H1 (cell line): ENCODE data around the gene FAM181A. TPM values are rescaled to one million over a fixed set of nuclear protein-coding genes. Genes with fewer than 3 reads are reported as not detected.
A peak's percentile ranks its signal among the peaks of the same experiment; 100 is the strongest.

Experiments
- CTCF ChIA-PET: fragments of 300-600 bp; sonication (Branson Sonifier 250); formaldehyde crosslinking; loops from one replicate; lab custom pipeline; 2021; ENCODE audit not compliant: partially characterized antibody; lab: Charles Lee
- POLR2A ChIA-PET: fragments of 300-600 bp; sonication (Branson Sonifier 250); formaldehyde crosslinking; loops from one replicate; lab custom pipeline; 2021; ENCODE audit warnings: inconsistent platforms; ENCODE audit not compliant: partially characterized antibody; lab: Charles Lee
- DNase-seq, 2 experiments: peaks; one replicate each; pipeline versions ENCODE4 v3.0.0 to v3.0.0-alpha.2; 2010 to 2022; ENCODE audit warnings: low spot score in 2 of 2, low read depth in 1 of 2, mixed read lengths in 1 of 2
- FAIRE-seq: peaks from 2 replicates; lab custom pipeline; 2011; peaks lifted over from hg19 to GRCh38; lab: Jason Lieb, UNC
- H2AFZ ChIP-seq: 2 replicates; pipeline ENCODE4 v1.8.1; 2012; ENCODE audit warnings: low read length, inconsistent platforms
- H2AK5ac ChIP-seq: 2 replicates; pipeline ENCODE4 v1.6.1; 2013; ENCODE audit warnings: low read depth, low read length
- H2BK120ac ChIP-seq: replicated peaks from 2 replicates; pipeline ENCODE3; 2013; ENCODE audit warnings: low read depth, low read length, inconsistent platforms
- H2BK12ac ChIP-seq: 2 replicates; pipeline ENCODE4 v1.6.1; 2013; ENCODE audit warnings: low read depth, low read length
- H2BK15ac ChIP-seq: 2 replicates; pipeline ENCODE4 v1.6.1; 2013; ENCODE audit warnings: low read length
- H2BK20ac ChIP-seq: 2 replicates; pipeline ENCODE4 v1.6.1; 2013; ENCODE audit warnings: low read length
- H2BK5ac ChIP-seq: 2 replicates; pipeline ENCODE4 v1.6.1; 2013; ENCODE audit warnings: low read depth, low read length
- H3K14ac ChIP-seq: 2 replicates; pipeline ENCODE4 v1.6.1; 2013; ENCODE audit warnings: inconsistent platforms; ENCODE audit not compliant: insufficient read length
- H3K18ac ChIP-seq: 2 replicates; pipeline ENCODE4 v1.6.1; 2013; ENCODE audit warnings: low read length; ENCODE audit errors: extremely low read depth
- H3K23ac ChIP-seq: 2 replicates; pipeline ENCODE4 v1.6.1; 2013; ENCODE audit warnings: inconsistent platforms; ENCODE audit not compliant: insufficient read length
- H3K23me2 ChIP-seq: 2 replicates; pipeline ENCODE4 v1.6.1; 2013; ENCODE audit warnings: low read depth, low read length
- H3K27ac ChIP-seq: 2 replicates; pipeline ENCODE4 v1.6.1; 2011; ENCODE audit warnings: low read depth, low read length, inconsistent platforms
- H3K27me3 ChIP-seq, 4 experiments: replicated peaks in 1 of 4; 1 replicate in 1 of 4; 2 replicates in 3 of 4; pipeline versions ENCODE4 v1.6.1 to v1.8.1; 2011 to 2013; ENCODE audit warnings: low read length in 3 of 4, mild to moderate bottlenecking in 3 of 4, inconsistent platforms in 2 of 4, mixed read lengths in 2 of 4, moderate library complexity in 1 of 4; ENCODE audit not compliant: control insufficient read depth in 3 of 4, insufficient read depth in 3 of 4; ENCODE audit errors: extremely low read depth in 1 of 4
- H3K36me3 ChIP-seq, 4 experiments: 2 replicates each; pipeline versions ENCODE4 v1.6.1 to v1.8.1; 2011 to 2013; ENCODE audit warnings: mild to moderate bottlenecking in 4 of 4, low read length in 3 of 4, moderate library complexity in 2 of 4, control low read depth in 1 of 4, inconsistent platforms in 1 of 4; ENCODE audit not compliant: insufficient read depth in 4 of 4, control insufficient read depth in 2 of 4
- H3K4ac ChIP-seq: replicated peaks from 2 replicates; pipeline ENCODE3; 2013; ENCODE audit warnings: low read length, low read depth, mixed read lengths, inconsistent platforms; ENCODE audit not compliant: insufficient read length
- H3K4me1 ChIP-seq, 4 experiments: replicated peaks in 1 of 4; 1 replicate in 1 of 4; 2 replicates in 3 of 4; pipeline versions ENCODE4 v1.6.1 to v1.8.1; 2011 to 2013; ENCODE audit warnings: low read length in 3 of 4, inconsistent platforms in 2 of 4, mixed read lengths in 1 of 4; ENCODE audit not compliant: insufficient read depth in 4 of 4, control insufficient read depth in 3 of 4
- H3K4me2 ChIP-seq, 2 experiments: 2 replicates each; pipeline versions ENCODE4 v1.6.1 to v1.8.1; 2011 to 2013; ENCODE audit warnings: low read depth in 2 of 2, low read length in 2 of 2, control low read depth in 1 of 2, inconsistent platforms in 1 of 2, mild to moderate bottlenecking in 1 of 2; ENCODE audit not compliant: insufficient read depth in 1 of 2
- H3K4me3 ChIP-seq, 4 experiments: fragments of 200-600, 300-600 bp in 1 of 4; sonication (generic), shearing (Covaris generic), sonication (Bioruptor Twin) in 1 of 4; 2 replicates each; pipeline versions ENCODE4 v1.5.1 to v1.8.1; 2011 to 2016; ENCODE audit warnings: low read length in 4 of 4, low read depth in 3 of 4, control low read depth in 2 of 4, inconsistent platforms in 2 of 4, mild to moderate bottlenecking in 2 of 4, mixed read lengths in 1 of 4, moderate library complexity in 1 of 4; ENCODE audit not compliant: insufficient read depth in 2 of 4; ENCODE audit errors: extremely low read depth in 1 of 4
- H3K56ac ChIP-seq: replicated peaks from 2 replicates; pipeline ENCODE3; 2013; ENCODE audit warnings: low read depth, mild to moderate bottlenecking, mixed read lengths, low read length, inconsistent platforms; ENCODE audit not compliant: insufficient read length
- H3K79me1 ChIP-seq: 2 replicates; pipeline ENCODE4 v1.6.1; 2013; ENCODE audit warnings: low read depth, low read length, control low read depth
- H3K79me2 ChIP-seq, 2 experiments: 2 replicates each; pipeline versions ENCODE4 v1.6.1 to v1.8.1; 2012 to 2013; ENCODE audit warnings: low read length in 2 of 2, mild to moderate bottlenecking in 2 of 2, inconsistent platforms in 1 of 2; ENCODE audit not compliant: insufficient read depth in 2 of 2, control insufficient read depth in 1 of 2
- H3K9ac ChIP-seq, 4 experiments: replicated peaks in 1 of 4; 1 replicate in 1 of 4; 2 replicates in 3 of 4; pipeline versions ENCODE4 v1.6.1 to v1.8.1; 2011 to 2013; ENCODE audit warnings: low read depth in 3 of 4, low read length in 3 of 4, control low read depth in 2 of 4, mild to moderate bottlenecking in 2 of 4, moderate library complexity in 2 of 4, inconsistent platforms in 1 of 4; ENCODE audit errors: extremely low read depth in 1 of 4
- H3K9me3 ChIP-seq, 2 experiments: 2 replicates each; pipeline versions ENCODE4 v1.6.1 to v1.8.1; 2012 to 2013; ENCODE audit warnings: mild to moderate bottlenecking in 2 of 2, moderate library complexity in 2 of 2, control low read depth in 1 of 2, inconsistent platforms in 1 of 2, low read depth in 1 of 2, low read length in 1 of 2, mixed read lengths in 1 of 2; ENCODE audit not compliant: insufficient read depth in 2 of 2
- H4K20me1 ChIP-seq, 2 experiments: replicated peaks in 1 of 2; 2 replicates each; pipeline versions ENCODE3 to v1.8.1; 2011 to 2013; ENCODE audit warnings: inconsistent platforms in 2 of 2, low read length in 2 of 2, mild to moderate bottlenecking in 1 of 2; ENCODE audit not compliant: insufficient read depth in 2 of 2, control insufficient read depth in 1 of 2
- H4K5ac ChIP-seq: 2 replicates; pipeline ENCODE4 v1.6.1; 2013; ENCODE audit warnings: low read length, low read depth, mixed read lengths, inconsistent platforms; ENCODE audit not compliant: insufficient read length
- H4K8ac ChIP-seq: 2 replicates; pipeline ENCODE4 v1.8.0; 2013; ENCODE audit warnings: mild to moderate bottlenecking, moderate library complexity, low read length, inconsistent platforms; ENCODE audit not compliant: insufficient read depth; ENCODE audit errors: extremely low read depth
- H4K91ac ChIP-seq: replicated peaks from 2 replicates; pipeline ENCODE3; 2013; ENCODE audit warnings: low read length, mixed read lengths, inconsistent platforms; ENCODE audit not compliant: insufficient read length
- ATF2 ChIP-seq: IDR thresholded peaks from 2 replicates; pipeline ENCODE4 v1.6.1; 2012; ENCODE audit warnings: low read length, inconsistent platforms
- BACH1 ChIP-seq: IDR thresholded peaks from 2 replicates; pipeline ENCODE4 v1.6.1; 2012; ENCODE audit warnings: low read length, improper control_type of control experiment
- CHD1 ChIP-seq: IDR thresholded peaks from 2 replicates; pipeline ENCODE4 v1.6.1; 2012; ENCODE audit warnings: low read depth, low read length, improper control_type of control experiment
- GABPA ChIP-seq: IDR thresholded peaks from 2 replicates; pipeline ENCODE4 v1.6.1; 2011; ENCODE audit warnings: mild to moderate bottlenecking, low read length, moderate library complexity, borderline replicate concordance; ENCODE audit not compliant: insufficient read depth
- SUZ12 ChIP-seq: fragments of 200-600 bp; sonication (generic); IDR thresholded peaks from 2 replicates; pipeline ENCODE4 v1.6.1; 2012; ENCODE audit warnings: mild to moderate bottlenecking, inconsistent platforms, low read length, moderate library complexity, mixed read lengths
- TCF12 ChIP-seq: IDR thresholded peaks from 2 replicates; pipeline ENCODE4 v1.6.1; 2011; ENCODE audit warnings: low read depth, mild to moderate bottlenecking, low read length
- polyA plus RNA-seq, 7 experiments: library from polyadenylated mRNA; depleted of rRNA in 3 of 7; stranded (reverse) in 5 of 7; unstranded in 2 of 7; fragments of >200 nt in 5 of 7; fragments of 200-250 nt in 2 of 7; gene quantifications; 1 replicate in 5 of 7; 2 replicates in 1 of 7; 4 replicates in 1 of 7; pipeline versions ENCODE4 v1.2.1 to v1.2.3, GENCODE V29; 2011 to 2013; ENCODE audit warnings: missing spikeins in 2 of 7, mixed read lengths in 2 of 7
- total RNA-seq: library from RNA; stranded (reverse); fragmentation: NEBNext Ultra II Directional; extraction: Animal tissue kit (Norgen Biotek cat#: 25700); gene quantifications from 2 replicates; pipeline ENCODE4 v1.2.1, GENCODE V29; 2021

Gene FAM181A
- total and polyA plus RNA-seq, 2 of the 8 experiments (the other 6 are each of a cell fraction or from before 2014, with no cell fraction given): not detected

GRCh38 chr14:93960108-93960475 is 32.9 kb downstream of the FAM181A start:
- DNase-seq (no peak), FAIRE-seq (no peak)
- Histone ChIP-seq H2AK5ac (no peak overlapping the region), H3K79me1 (no peaks in the 10 kb centered on the region), H4K91ac (no peak overlapping the region), H2BK5ac (peak overlapping the region; percentile 54; the same call in 1 of the 2 replicates), H2BK120ac (no peak overlapping the region), H2AFZ (no peak overlapping the region; the same call in 1 of the 2 replicates), H3K18ac (no peak overlapping the region), H3K79me2 (no peaks in the 10 kb centered on the region), H3K27me3 (peaks cover 0 to 1% (median 0%) of the 10 kb centered on the region in 4 experiments; a peak in 1 of 7 replicates), H3K56ac (no peak overlapping the region), H2BK12ac (no peak overlapping the region; the same call in 1 of the 2 replicates), H3K14ac (no peak overlapping the region), H2BK20ac (0 out of 2 replicates have a peak overlapping the region, but pooled peaks have one; percentile 8), H3K9me3 (no peaks in the 10 kb centered on the region), H4K5ac (no peak overlapping the region), H3K9ac (no peak overlapping the region), H3K36me3 (no peaks in the 10 kb centered on the region), H3K4me1 (peaks cover 0 to 9% (median 7%) of the 10 kb centered on the region in 4 experiments; a peak in 5 of 7 replicates), H4K8ac (no peak overlapping the region), H4K20me1 (no peaks in the 10 kb centered on the region), H3K4me3 (no peak overlapping the region), H3K23ac (no peak overlapping the region), H2BK15ac (peak overlapping the region; percentile 36; the same call in 1 of the 2 replicates), H3K27ac (no peak overlapping the region), H3K4me2 (no peak overlapping the region), H3K4ac (no peak overlapping the region), H3K23me2 (peaks cover 3% of the 10 kb centered on the region; the same call in 1 of the 2 replicates)
- ChIA-PET CTCF (interaction anchor here (0.7 to 8.0 kb wide), 9 partner anchors 11 to 76 kb away, joined by 3 to 37 read pairs (median 4); no protein-coding TSS in a partner anchor), POLR2A (interaction anchor here (1.4 kb wide), 1 partner anchor 18 kb away, joined by 3 read pairs; no protein-coding TSS in a partner anchor)
- TF ChIP-seq ATF2 (no peak), SUZ12 (no peak), GABPA (no peak), CHD1 (no peak), BACH1 (no peak), TCF12 (no peak)
